Bone marrow (tissue), 2 donors: ENCODE data around the gene STOML1.
"Not testable (repeated sequence)": the region's sequence is repeated elsewhere in the genome, so short reads cannot be mapped to it uniquely, and the experiment has no call there.

Source experiments
- DNase-seq, 2 donors: peaks; one replicate each; lab custom pipeline; 2025; lab: John Stamatoyannopoulos, UW

STOML1 gene

GRCh38 chr15:73960472-73961070 lies 31.5 kb downstream of the STOML1 start:
- not testable (repeated sequence) for DNase-seq

GRCh38 chr15:73959801-73960200 lies 32.3 kb downstream of the STOML1 start:
- DNase-seq, result no peak

- DNase-seq, result peak in 1 of 2 donors; percentile 65
These were observed 33.0 kb downstream of the STOML1 start for GRCh38 chr15:73959012-73959581.

- no peak for DNase-seq
These were observed 34.3 kb downstream of the STOML1 start for GRCh38 chr15:73957785-73958184.

GRCh38 chr15:73957276-73957675 lies 34.8 kb downstream of the STOML1 start:
- no peak for DNase-seq

GRCh38 chr15:73956743-73957135 lies 35.4 kb downstream of the STOML1 start:
- peak in 1 of 2 donors; percentile 12 for DNase-seq

- DNase-seq, result no peak
These were observed 36.0 kb downstream of the STOML1 start for GRCh38 chr15:73955861-73956742.

- no peak for DNase-seq
These were observed 36.8 kb downstream of the STOML1 start for GRCh38 chr15:73955326-73955725.

- DNase-seq, result no peak
These were observed 37.6 kb downstream of the STOML1 start for GRCh38 chr15:73954188-73955145.

GRCh38 chr15:73952913-73953750 lies 39.0 kb downstream of the STOML1 start:
- DNase-seq, result no peak

GRCh38 chr15:73952171-73952912 lies 39.8 kb downstream of the STOML1 start:
- no peak for DNase-seq

- DNase-seq, result no peak
These were observed 40.5 kb downstream of the STOML1 start for GRCh38 chr15:73951601-73952000.

GRCh38 chr15:73950831-73951561 lies 41.1 kb downstream of the STOML1 start:
- DNase-seq, result peak; percentile 32 to 59

GRCh38 chr15:73950479-73950830 lies 41.6 kb downstream of the STOML1 start:
- DNase-seq, result no peak

- DNase-seq, result no peak
These were observed 42.6 kb downstream of the STOML1 start for GRCh38 chr15:73949496-73949895.

- no peak for DNase-seq
These were observed 43.1 kb downstream of the STOML1 start for GRCh38 chr15:73948982-73949381.

- DNase-seq, result no peak
These were observed 43.7 kb downstream of the STOML1 start for GRCh38 chr15:73948396-73948795.

- DNase-seq, result no peak
These were observed 44.4 kb downstream of the STOML1 start for GRCh38 chr15:73947651-73948050.

GRCh38 chr15:73946795-73947370 lies 45.2 kb downstream of the STOML1 start:
- DNase-seq, result no peak
